Sigmoid colon (tissue), 4 donors: ENCODE results near the gene ARHGAP8.

Experiments
- POLR2A ChIP-seq, 2 donors: fragments of 450-650 bp; IDR thresholded peaks; one replicate each; pipeline ENCODE4 v1.6.1; 2016; ENCODE audit warnings: antibody characterized with exemption in 2 of 2, mild to moderate bottlenecking in 2 of 2, moderate library complexity in 2 of 2
- POLR2AphosphoS5 ChIP-seq, 4 donors: sonication (generic); formaldehyde crosslinking; IDR thresholded peaks; one replicate each; pipeline ENCODE4 v1.6.1; 2017; ENCODE audit warnings: antibody characterized with exemption in 4 of 4
- TF ChIP-seq, protein P1 (sequence below), 4 experiments: fragments of 450-650 bp in 3 of 4; fragments of 200-600 bp in 1 of 4; IDR thresholded peaks; one replicate each; pipeline ENCODE4 v1.5.1; 2016 to 2019; ENCODE audit warnings: antibody characterized with exemption in 4 of 4, mild to moderate bottlenecking in 3 of 4, moderate library complexity in 2 of 4

DNA sequence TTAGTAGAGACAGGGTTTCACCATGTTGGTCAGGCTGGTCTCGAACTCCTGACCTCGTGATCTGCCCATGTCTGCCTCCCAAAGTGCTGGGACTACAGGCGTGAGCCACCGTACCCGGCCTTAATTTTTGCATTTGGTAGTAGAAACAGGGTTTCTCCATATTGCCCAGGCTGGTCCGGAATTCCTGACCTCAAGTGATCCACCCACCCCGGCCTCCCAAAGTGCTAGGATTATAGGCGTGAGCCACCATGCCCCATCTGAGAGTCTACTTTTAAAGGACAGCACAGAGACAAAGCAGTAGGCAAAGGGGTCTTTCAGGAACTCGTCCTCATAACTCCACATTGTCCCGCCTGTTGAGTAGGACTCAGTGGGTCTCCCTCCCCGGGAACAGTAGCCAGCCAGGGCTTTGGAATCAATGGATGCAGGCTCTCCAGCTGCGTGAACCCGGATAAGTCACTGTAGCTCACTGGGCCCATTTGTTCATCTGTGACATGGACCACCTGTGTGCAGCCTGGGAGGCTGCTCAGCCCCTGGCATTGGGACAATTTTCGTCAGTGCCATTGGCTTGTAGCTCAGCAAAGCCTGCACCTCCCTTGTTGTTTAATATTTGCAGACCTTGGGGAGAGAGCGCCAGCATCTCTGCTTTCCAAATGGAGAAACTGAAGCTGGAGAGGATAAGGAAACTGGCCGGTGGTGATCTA is 86.1 kb downstream of the ARHGAP8 start:
- TF ChIP-seq, protein P1, sequence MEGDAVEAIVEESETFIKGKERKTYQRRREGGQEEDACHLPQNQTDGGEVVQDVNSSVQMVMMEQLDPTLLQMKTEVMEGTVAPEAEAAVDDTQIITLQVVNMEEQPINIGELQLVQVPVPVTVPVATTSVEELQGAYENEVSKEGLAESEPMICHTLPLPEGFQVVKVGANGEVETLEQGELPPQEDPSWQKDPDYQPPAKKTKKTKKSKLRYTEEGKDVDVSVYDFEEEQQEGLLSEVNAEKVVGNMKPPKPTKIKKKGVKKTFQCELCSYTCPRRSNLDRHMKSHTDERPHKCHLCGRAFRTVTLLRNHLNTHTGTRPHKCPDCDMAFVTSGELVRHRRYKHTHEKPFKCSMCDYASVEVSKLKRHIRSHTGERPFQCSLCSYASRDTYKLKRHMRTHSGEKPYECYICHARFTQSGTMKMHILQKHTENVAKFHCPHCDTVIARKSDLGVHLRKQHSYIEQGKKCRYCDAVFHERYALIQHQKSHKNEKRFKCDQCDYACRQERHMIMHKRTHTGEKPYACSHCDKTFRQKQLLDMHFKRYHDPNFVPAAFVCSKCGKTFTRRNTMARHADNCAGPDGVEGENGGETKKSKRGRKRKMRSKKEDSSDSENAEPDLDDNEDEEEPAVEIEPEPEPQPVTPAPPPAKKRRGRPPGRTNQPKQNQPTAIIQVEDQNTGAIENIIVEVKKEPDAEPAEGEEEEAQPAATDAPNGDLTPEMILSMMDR (IDR thresholded peaks at IDR 0.05) = no peak
- TF ChIP-seq POLR2AphosphoS5 (IDR thresholded peaks at IDR 0.05) (peak in 2 of 4 donors; percentile 11 to 29), POLR2A (IDR thresholded peaks at IDR 0.05) (no peak)
